NCI-H187 treated with DMSO at 0.1 percent for 48 hours (cell line): ENCODE results near the gene NARF.

Source experiments
- DNase-seq: peaks from one replicate; lab custom pipeline; 2025; lab: John Stamatoyannopoulos, UW

Gene NARF

DNA sequence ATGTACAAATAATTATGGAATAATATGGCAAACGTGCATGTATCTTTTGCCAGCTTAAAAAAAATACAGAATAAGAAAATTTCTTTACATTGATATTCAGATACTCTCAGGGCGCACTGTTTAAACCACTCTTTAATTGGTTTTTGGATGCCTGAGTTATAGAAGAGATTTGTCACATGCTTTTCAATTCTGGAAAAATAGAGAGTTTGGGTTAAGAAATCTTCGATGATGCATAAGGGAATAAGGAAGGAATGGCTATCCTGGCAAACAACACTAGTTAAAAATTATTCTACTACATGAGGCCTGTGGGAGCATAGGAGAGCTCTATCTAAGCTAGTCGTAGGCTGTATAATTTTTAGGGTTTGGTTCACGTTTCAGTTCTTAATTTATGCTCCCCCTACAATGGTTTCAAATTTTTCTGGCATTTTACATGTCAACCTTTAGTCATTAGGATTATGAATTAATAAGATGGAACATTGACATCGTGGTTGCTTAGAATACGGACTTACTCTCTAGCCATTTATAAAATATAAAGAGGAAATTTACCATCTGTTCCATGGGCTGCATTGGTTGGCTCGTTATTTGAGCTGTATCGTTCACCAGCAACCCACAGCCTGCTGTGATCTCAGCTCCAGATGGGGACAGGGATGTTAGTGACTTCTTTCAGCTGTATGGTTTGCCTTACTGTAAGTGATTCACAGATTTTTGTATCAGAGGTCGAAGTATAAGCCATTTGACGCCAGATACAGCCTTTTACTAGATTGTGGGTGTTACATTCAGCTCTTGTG lies 15.9 kb downstream of the NARF start:
- no peak for DNase-seq

DNA sequence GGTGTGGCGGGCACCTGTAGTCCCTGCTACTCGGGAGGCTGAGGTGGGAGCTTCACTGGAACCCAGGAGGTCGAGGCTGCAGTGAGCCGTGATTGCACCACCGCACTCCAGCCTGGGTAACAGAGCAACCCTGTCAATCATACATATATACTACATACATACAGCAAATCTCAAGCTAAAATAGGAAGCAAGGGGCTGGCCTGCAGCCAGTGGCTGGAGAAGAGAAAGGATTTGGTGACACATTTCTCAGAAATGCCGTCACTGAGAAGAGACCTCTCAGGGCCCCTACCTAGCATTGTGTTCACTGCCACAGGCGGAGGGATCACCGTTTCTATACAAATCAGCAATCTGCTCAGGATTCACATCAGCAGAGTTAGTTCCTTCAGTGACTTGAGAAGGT lies 16.9 kb downstream of the NARF start:
- no peak for DNase-seq

- no peak for DNase-seq
Measured at GRCh38 chr17:82477934-82478333, 19.4 kb downstream of the NARF start.

DNA sequence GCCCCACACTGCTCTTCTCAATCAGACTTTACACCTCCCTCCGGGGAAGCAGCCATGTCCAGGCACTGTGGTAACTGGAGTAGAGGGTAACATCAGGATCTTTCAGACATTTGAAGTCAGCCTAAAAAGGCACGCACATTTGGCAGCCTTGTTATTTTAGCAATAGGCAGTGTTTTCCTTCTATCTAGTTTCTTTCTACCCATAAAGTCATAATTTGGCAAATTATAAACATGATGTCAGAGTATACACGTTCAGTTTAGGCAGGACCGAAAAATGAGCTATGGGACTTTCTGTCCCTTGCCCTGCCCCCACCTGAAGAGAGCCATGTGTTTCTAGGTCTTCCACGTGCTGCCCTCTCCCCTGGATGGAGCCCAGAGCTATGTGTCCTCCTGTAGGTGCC lies 21.1 kb downstream of the NARF start:
- DNase-seq: no peak

DNA sequence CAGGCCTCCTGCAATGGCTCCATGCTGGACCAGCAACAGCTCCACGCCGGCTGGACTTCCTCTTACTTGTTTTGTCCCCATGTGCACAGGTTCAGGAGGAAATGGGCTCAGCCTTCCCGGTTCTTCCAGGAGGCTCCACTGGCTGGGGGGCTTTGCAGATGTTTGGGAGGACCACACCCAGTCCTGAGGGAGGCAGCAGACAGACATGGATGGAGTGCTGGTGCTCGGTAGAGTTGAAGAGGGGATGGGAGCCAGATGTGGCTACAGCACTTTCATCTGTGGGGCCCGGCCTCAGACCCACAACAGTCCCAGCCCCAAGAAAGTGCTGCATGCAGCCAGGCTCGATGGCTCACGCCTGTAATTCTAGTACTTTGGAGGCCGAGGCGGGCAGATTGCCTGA lies 21.8 kb downstream of the NARF start:
- no peak for DNase-seq

- no peak for DNase-seq
Measured at GRCh38 chr17:82483204-82483660, 24.7 kb downstream of the NARF start.

DNA sequence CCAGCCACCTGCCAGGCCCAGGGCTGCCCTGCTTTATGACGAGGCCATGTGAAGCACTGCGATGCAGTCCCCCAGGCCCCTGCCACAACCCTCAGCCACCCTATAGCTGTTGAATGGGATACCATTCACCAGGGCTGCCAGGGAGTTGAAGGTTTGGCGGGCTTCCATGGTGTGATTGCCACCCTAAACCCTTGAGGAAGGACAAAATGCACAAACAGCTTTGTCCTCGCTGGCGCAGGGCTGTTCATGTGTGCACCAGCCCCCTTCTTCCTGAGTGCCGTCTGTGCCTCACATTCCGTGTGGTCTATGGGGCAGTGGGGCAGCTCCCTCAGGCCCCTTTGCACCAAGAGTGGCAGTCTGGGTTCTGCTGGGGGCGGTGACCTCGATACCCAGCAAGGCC lies 25.3 kb downstream of the NARF start:
- no peak for DNase-seq

DNA sequence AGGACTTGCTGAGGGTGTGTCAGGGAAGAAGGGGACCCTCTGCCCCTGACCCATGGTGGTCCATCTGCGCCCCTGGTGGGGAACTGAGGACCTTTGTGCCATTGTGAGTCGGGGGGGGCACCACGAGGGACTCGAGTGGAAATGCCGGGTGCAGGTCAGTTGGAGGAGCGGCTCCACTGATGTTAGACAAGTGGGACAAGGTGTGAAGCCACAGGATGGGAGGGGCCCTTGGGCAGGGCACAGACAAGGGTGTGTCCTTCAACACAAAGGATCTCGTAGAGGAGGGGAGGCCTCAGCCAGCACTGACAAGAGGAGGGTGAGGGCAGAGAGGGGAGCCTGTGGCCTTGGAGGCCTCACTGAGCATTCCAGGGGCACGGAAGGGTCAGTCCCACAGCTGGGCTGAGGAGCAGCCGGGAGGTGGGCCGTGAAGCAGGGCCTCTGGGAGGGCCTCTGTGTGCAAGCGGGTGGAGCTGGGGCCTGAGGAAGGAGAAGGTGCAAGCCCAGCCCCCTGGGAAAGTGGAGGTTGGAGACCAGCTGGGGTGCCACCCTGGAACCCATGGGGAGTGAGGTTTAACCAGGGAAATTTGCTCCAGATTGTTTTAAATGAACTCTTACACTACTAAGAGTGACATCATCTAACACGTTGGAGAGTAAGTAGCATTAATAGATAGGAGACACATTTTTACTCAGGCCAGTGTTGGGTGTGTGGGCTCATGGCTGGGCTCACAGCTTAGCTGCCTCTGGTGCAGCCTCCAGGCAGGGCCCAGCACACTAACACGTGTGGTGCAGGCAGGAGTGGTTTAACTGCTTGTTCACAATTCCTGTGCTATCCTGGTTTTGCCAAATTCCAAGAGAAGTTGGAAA lies 27.9 kb downstream of the NARF start:
- no peak for DNase-seq

DNA sequence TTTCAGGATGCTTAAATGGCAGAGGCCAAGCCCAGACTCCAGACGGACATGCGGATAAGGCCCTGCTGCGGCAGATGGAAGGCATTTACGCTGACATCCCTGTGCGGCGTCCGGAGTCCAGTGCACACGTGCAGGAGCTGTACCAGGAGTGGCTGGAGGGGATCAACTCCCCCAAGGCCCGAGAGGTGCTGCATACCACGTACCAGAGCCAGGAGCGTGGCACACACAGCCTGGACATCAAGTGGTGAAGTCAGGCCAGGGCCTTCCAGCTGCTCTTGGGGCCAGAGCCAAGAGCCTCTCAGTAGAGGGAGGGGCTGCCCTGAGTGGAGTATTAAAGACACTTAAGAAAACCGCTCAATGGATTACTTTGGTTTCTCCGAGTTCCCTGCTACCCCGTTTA lies 29.4 kb downstream of the NARF start:
- no peak for DNase-seq

GRCh38 chr17:82489117-82489516 lies 30.6 kb downstream of the NARF start:
- no peak for DNase-seq

DNA sequence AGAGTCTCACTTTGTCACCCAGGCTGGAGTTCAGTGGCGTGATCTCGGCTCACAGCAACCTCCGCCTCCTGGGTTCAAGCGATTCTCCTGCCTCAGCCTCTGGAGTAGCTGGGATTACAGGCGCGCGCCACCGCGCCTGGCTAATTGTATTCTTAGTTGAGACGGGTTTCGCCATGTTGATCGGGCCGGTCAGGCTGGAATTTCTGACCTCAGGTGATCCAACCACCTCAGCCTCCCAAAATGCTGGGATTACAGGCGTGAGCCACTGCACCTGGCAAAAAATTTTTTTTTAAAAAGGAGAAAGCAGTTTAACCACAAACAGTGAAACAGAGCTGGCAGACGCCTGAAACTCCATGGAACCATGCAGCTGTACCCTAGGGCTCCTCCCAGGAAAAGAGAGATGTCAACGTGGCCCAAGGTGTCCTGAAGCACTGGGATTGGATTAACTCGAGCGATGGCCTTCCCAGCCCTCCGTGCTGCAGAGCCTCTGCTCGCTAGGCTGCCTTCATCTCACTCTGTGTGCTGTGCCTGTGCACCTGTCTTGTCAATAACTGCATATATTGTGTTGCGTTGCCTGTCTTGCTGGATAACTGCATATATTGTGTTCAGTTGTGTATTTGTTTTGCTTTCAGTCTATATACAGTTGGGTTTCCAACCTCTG lies 31.4 kb downstream of the NARF start:
- DNase-seq: no peak

DNA sequence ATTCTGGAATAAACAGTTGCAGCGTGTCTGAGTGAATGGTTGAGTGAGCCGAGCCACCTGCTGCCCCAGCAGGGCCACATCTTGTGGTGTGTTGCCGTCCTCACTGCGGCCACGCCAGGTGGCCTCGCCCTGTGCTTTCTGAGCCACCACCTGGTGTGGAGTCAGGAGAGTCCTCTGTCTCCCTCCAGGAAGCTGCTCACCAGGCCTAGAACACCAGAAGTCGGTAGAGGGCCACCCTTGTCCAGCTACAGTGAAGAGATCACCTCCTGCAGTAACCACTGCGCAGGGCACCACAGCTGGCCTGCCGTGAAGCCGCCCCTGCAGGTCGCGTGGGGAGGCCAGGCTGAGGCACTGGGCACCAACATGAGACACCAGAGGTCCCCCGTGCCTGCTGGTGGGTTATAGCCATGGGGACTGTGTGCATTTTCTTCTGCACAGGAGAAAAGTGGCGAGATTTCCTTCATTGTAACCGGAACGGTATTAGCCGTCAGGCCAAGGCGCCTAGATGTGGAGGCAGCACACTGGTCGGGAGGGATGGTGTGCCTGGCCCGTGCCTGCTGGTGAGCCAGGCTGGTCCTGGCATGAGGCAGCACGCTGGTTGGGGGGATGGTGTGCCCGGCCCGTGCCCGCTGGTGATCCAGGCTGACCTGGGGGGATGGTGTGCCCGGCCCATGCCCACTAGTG lies 32.1 kb downstream of the NARF start:
- DNase-seq: peak; percentile 55

DNA sequence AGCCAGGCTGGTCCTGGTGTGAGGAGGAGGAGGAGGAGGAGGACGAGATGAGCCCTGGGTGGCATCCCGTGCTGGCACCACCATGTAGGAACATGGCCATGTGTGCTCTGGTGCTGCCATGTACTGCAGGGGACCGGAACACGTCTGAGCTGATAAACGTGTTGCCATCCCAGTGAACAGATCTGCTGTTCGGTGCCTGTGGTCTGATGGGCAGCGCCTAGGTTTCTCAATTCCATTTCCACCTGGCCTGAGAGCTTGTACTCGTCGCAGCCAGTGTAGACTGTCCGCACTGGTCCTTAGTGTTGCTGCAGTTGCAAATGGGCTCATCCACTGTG lies 32.6 kb downstream of the NARF start:
- no peak for DNase-seq

DNA sequence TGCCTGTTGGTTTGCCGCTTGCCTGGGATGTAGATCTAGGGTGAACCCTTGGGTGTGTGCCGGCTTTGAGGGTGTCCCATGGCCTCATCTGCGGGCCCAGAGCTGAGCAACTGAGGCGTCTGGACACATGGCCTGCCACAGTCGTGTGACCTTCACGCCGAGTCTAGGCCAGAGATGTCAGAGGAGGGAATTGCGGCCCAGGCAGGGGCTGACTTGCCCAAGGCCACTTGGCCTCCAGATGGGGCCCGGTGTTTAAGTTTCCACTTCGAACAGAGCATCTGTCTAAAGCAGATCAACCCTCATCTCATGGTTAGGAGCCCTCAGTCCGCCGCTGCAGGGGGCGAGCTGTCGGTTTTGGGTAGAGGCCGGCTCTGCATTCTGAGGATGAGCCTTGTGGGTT lies 33.0 kb downstream of the NARF start:
- no peak for DNase-seq

GRCh38 chr17:82492643-82493225 lies 34.2 kb downstream of the NARF start:
- DNase-seq: no peak

DNA sequence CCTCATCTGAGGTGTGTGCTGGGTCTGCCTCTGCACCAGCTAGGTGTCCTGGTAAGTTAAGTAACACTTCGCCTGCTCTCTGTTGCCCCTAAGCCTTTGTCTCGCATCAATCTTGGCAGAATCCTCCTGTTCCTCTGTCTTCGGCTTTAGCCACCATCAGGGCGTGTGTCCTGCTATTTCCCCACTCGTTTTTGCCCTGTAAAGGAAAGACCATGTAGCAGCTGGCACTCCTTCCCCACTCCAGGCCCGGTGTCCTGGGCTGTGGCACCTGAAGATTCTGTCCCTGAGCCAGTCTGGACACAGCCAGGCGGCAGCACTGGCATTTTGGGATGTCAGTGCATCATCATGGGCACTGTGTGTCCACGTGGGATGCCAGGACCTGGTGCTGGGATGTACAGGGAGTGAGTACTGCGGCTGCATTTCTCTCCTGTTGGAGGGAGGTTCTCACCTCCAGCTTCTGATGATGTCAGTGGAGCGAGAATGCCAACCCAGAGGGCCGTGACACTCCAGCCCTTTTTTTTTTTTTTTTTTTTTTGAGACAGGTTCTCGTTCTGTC lies 34.8 kb downstream of the NARF start:
- DNase-seq: no peak

DNA sequence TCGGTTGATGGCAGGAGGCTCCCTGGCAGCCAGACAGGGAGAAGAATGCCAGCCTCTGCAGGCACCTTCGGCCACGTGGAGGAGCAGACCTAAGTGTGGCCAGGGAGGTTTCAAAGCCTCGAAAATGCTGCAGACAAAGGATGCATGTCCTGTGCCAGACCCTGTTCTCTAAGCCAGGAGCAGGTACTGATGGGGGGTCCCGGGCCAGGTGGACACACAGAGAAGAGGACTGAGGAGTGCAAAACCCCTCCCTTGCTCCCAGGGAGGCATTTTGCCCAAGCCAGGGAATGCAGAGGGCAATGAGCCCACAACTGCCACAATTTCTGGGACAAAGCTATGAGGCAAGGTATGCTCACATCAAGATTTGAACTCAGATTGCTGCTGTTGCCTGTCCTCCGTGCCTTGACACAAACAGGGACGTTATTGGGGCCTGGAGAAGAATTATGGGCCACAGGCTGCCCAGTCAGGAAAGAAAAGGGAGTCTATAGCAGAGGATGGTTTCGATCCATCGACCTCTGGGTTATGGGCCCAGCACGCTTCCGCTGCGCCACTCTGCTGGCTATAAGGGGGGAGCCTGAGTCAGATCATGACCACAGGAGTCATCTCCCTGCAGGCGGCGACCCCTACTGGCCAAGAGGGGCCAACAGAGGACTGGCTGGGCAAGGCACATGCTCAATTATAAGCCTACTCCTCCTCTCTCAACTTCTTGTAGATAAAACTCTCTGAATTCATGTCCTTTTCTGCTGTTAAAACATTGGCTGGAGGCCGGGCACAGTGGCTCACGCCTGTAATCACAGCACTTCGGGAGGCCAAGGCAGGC lies 35.9 kb downstream of the NARF start:
- DNase-seq: peak; percentile 32

DNA sequence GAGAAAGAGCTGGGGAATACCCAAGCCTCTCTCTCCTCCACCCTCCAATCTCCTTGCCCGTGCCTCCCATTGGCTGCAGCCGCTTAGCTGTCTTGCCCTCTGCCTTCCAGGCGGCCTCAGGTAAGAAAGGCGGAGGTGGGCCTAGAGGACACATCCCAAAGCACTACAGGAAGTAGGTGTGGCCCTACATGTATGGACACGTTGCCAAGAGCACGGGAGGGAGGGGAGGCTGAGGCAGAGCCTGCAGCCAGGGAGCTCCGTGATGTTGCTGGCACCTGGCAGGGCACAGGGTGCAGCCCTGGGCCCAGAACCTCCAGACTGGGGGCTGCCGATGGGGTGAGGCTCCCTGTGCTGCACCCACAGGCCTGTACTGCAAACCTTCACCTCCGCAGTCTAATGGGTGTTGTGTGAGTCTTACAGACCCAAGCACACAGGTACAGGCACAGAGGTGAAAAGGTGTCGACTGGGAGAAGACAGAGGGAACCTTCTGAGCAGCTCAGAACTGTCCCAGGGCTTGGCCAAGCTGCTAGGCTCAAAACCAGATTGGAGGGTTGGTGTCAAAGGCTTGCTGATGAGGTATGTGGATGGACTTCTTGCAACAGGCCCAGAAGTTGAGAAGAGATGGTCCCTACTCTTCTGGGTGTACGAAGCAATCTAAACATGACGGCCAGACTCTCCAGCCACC lies 37.4 kb downstream of the NARF start:
- DNase-seq: no peak

- no peak for DNase-seq
Measured at GRCh38 chr17:82496529-82497434, 38.2 kb downstream of the NARF start.
